Spleen (tissue), 11 donors: Measurements from ENCODE around the gene GPR142. TPM values are rescaled to one million over a fixed set of nuclear protein-coding genes. Genes with fewer than 3 reads are reported as not detected.

Experiments
- DNase-seq: peaks from one replicate; pipeline ENCODE4 v3.0.0-alpha.2; 2020
- H3K27ac ChIP-seq, 8 donors: fragments of 200-600 bp; sonication (generic) in 7 of 8; 1 replicate in 4 of 8; 2 replicates in 4 of 8; pipeline versions ENCODE4 v1.5.0 to v1.8.0; 2016 to 2021; ENCODE audit warnings: inconsistent platforms in 4 of 8, mild to moderate bottlenecking in 4 of 8, moderate library complexity in 1 of 8
- H3K27me3 ChIP-seq, 7 donors: fragments of 200-600 bp; sonication (generic) in 6 of 7; replicated peaks in 1 of 7; 1 replicate in 4 of 7; 2 replicates in 3 of 7; pipeline versions ENCODE4 v1.5.0 to v1.8.0; 2016 to 2021; ENCODE audit warnings: inconsistent platforms in 3 of 7, mild to moderate bottlenecking in 1 of 7
- H3K36me3 ChIP-seq, 6 donors: fragments of 200-600 bp; sonication (generic) in 5 of 6; 1 replicate in 4 of 6; 2 replicates in 2 of 6; pipeline versions ENCODE4 v1.5.0 to v1.8.0; 2016 to 2021; ENCODE audit warnings: inconsistent platforms in 2 of 6
- H3K4me1 ChIP-seq, 6 donors: fragments of 200-600 bp; sonication (generic) in 5 of 6; 1 replicate in 3 of 6; 2 replicates in 3 of 6; pipeline versions ENCODE4 v1.5.0 to v1.8.0; 2016 to 2021; ENCODE audit warnings: inconsistent platforms in 3 of 6
- H3K4me3 ChIP-seq, 8 donors: fragments of 200-600 bp; sonication (generic) in 7 of 8; 1 replicate in 4 of 8; 2 replicates in 4 of 8; pipeline versions ENCODE4 v1.5.0 to v1.8.0; 2016 to 2021; ENCODE audit warnings: inconsistent platforms in 4 of 8, mild to moderate bottlenecking in 4 of 8, moderate library complexity in 2 of 8
- H3K9me3 ChIP-seq, 8 donors: fragments of 200-600 bp; sonication (generic) in 7 of 8; 1 replicate in 4 of 8; 2 replicates in 4 of 8; pipeline versions ENCODE4 v1.5.0 to v1.8.0; 2016 to 2021; ENCODE audit warnings: inconsistent platforms in 4 of 8
- POLR2A ChIP-seq, 3 donors: fragments of 450-650 bp; IDR thresholded peaks; one replicate each; pipeline ENCODE4 v1.5.1; 2017; ENCODE audit warnings: antibody characterized with exemption in 3 of 3, mild to moderate bottlenecking in 1 of 3
- POLR2AphosphoS5 ChIP-seq, 3 donors: sonication (generic); formaldehyde crosslinking; IDR thresholded peaks; one replicate each; pipeline ENCODE4 v1.5.1; 2017; ENCODE audit warnings: antibody characterized with exemption in 3 of 3
- WGBS, 5 donors: extraction: QIAGEN DNeasy Blood & Tissue Kit in 3 of 5; methylation state at CpG; one replicate each; pipeline versions ENCODE4 v1.1.5 to v1.1.7; 2013 to 2018; 5-methylcytosine and 5-hydroxymethylcytosine counted together
- intact Hi-C: fragments of 100-400 bp; cut with DNase I; formaldehyde crosslinking; loops from one replicate; pipeline ENCODE4 v1.15.0; 2023; ENCODE audit warnings: low total_unique reads
- polyA plus RNA-seq, 3 donors: library from polyadenylated mRNA; stranded (reverse); fragments of 200-250 nt; gene quantifications; one replicate each; pipeline ENCODE4 v1.2.1, GENCODE V29; 2013
- total RNA-seq, 7 donors: library from RNA; depleted of rRNA in 3 of 7; stranded (reverse); fragments of >200 nt in 3 of 7; fragmentation: NEBNext Ultra II Directional in 4 of 7; extraction: Animal tissue kit (Norgen Biotek cat#: 25700) in 4 of 7; gene quantifications; one replicate each; pipeline versions ENCODE4 v1.1.0 to v1.2.1, GENCODE V29; 2016 to 2021
- TF ChIP-seq, protein P1 (sequence below), 11 experiments: fragments of 200-600 bp in 7 of 11; fragments of 450-650 bp in 4 of 11; sonication (generic) in 4 of 11; IDR thresholded peaks in 8 of 11; conservative IDR thresholded peaks in 3 of 11; 1 replicate in 7 of 11; 2 replicates in 4 of 11; pipeline versions ENCODE4 v1.4.0 to v1.8.0; 2016 to 2021; ENCODE audit warnings: antibody characterized with exemption in 11 of 11, inconsistent platforms in 4 of 11, mild to moderate bottlenecking in 1 of 11
- donor health status: healthy with polysubstance abuse.
- donor health status: DM: no; HTN: no; CAD: no; lungs with moderate emphysema.
- donor health status: DM: no; HTN: no; CAD: no.
- donor health status: Bipolar disorder and iron deficiency.
- donor health status: healthy.
- donor health status: DM: no; HTN: no; CAD: no.
- donor health status: DM: yes; HTN: yes; CAD: no.

Gene GPR142
- total and polyA plus RNA-seq, 10 donors: 0.09 to 3.1 (median 1.7) TPM

DNA sequence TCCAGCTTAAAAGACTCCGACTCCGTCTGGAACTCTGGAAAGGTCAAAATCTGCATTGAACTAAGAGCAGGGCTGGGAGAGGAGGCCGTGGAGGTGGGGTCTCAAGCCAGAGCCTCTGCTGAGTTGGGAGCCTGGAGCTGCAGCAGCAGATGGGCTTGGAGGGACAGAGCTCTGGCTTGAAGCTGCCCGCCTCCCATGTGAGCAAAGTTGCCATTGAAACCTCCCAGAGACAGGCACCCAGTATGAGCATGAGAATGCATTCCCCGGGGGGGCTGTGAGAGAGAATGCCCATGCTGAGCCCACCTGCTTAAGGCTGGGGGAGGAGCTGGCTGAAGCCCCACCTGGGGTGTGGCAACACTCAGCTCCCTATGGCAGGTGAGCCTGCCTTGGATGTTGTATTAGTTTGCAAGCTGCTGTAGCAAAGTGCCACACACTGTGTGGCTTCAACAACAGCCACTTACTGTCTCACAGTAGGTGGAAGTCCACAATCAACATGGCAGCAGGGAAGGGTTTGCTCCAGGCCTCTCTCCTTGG is 31.7 kb upstream of the GPR142 start:
- Histone ChIP-seq H3K27ac (no peak overlapping the region), H3K4me1 (peaks cover 0 to 32% (median 10%) of the 10 kb centered on the region in 6 donors), H3K36me3 (no peaks in the 10 kb centered on the region), H3K27me3 (peaks cover 0 to 30% (median 0%) of the 10 kb centered on the region in 7 donors), H3K9me3 (no peaks in the 10 kb centered on the region), H3K4me3 (no peak overlapping the region)
- intact Hi-C loops: no loop called here
- no peak for DNase-seq
- WGBS, 5 donors: 81 to 94% (median 92%) methylated on average over 4 to 5 of the region's 5 CpGs
- TF ChIP-seq POLR2A (IDR thresholded peaks at IDR 0.05) (no peak), POLR2AphosphoS5 (IDR thresholded peaks at IDR 0.05) (no peak)
- TF ChIP-seq, protein P1, sequence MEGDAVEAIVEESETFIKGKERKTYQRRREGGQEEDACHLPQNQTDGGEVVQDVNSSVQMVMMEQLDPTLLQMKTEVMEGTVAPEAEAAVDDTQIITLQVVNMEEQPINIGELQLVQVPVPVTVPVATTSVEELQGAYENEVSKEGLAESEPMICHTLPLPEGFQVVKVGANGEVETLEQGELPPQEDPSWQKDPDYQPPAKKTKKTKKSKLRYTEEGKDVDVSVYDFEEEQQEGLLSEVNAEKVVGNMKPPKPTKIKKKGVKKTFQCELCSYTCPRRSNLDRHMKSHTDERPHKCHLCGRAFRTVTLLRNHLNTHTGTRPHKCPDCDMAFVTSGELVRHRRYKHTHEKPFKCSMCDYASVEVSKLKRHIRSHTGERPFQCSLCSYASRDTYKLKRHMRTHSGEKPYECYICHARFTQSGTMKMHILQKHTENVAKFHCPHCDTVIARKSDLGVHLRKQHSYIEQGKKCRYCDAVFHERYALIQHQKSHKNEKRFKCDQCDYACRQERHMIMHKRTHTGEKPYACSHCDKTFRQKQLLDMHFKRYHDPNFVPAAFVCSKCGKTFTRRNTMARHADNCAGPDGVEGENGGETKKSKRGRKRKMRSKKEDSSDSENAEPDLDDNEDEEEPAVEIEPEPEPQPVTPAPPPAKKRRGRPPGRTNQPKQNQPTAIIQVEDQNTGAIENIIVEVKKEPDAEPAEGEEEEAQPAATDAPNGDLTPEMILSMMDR (IDR thresholded peaks at IDR 0.05 in 8 of 11, conservative IDR thresholded peaks at IDR 0.05 in 3 of 11): no peak

DNA sequence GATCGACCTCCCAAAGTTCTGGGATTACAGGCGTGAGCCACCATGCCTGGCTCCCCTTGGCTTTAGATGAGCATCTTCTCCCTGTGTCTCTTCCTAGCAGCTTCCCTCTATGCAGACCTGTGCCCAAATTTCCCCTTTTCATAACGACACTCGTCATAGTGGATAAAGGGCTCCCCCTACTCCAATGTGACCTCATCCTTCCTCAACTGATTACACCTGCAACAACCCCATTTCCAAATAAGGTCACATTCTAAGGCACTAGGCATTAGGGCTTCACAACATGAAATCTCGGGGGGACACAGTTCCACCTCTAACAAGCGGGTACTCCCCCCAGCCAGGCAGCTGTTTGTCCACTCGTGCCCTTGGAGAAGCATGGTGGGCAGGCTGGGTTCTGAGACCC is 31.0 kb upstream of the GPR142 start:
- no peak overlapping the region for H3K27ac ChIP-seq
- peaks cover 0 to 37% (median 12%) of the 10 kb centered on the region in 6 donors for H3K4me1 ChIP-seq
- 70 to 77% (median 72%) methylated on average over 7 of the region's 7 CpGs for WGBS, 5 donors
- no peaks in the 10 kb centered on the region for H3K9me3 ChIP-seq
- no peak for DNase-seq
- peaks cover 0 to 30% (median 0%) of the 10 kb centered on the region in 7 donors for H3K27me3 ChIP-seq
- TF ChIP-seq, protein P1 (IDR thresholded peaks at IDR 0.05 in 8 of 11, conservative IDR thresholded peaks at IDR 0.05 in 3 of 11): no peak
- intact Hi-C loops: no loop called here
- H3K4me3 ChIP-seq: no peak overlapping the region
- H3K36me3 ChIP-seq: no peaks in the 10 kb centered on the region

DNA sequence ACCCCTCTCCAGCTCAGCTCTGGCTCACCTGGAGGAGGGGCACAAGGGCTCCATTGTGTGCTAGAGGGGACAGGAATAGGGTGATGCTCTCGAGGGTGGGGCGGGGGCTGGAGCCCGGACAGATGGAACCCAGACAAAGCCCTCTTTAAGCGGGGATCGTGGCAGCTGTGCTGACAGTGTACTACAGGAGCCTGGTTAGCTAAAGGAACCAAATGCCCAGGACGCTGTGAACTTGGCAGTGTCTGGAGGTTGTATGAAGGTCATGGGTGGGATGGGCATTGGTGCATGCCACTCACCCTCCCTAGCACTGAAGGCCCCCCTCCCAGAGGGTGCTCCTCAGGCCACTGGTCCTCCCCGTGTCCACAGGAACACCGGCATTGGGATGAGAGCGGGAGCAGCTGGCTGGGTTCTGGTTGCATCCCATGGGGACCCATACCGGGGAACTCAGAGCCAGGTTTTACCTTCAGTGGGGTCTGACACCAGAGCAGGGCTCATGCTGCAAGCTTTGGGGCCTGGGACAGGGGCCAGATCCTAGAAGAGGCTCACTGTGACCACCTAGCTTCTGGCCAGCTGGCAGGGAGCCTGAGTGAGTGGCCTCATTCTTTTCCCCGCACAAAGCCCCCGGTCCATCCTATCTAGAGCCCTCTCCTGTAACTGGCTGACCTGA is 29.3 kb upstream of the GPR142 start:
- 70 to 88% (median 79%) methylated on average over 11 to 12 of the region's 12 CpGs for WGBS, 5 donors
- H3K36me3 ChIP-seq: no peaks in the 10 kb centered on the region
- TF ChIP-seq POLR2A (IDR thresholded peaks at IDR 0.05) (no peak), POLR2AphosphoS5 (IDR thresholded peaks at IDR 0.05) (no peak)
- TF ChIP-seq, protein P1 (IDR thresholded peaks at IDR 0.05 in 8 of 11, conservative IDR thresholded peaks at IDR 0.05 in 3 of 11): no peak
- no peak overlapping the region for H3K4me3 ChIP-seq
- peaks cover 0 to 40% (median 0%) of the 10 kb centered on the region in 7 donors for H3K27me3 ChIP-seq
- no peaks in the 10 kb centered on the region for H3K9me3 ChIP-seq
- DNase-seq: no peak
- intact Hi-C loops: no loop called here
- H3K4me1 ChIP-seq: peaks cover 0 to 46% (median 8%) of the 10 kb centered on the region in 6 donors
- H3K27ac ChIP-seq: no peak overlapping the region

DNA sequence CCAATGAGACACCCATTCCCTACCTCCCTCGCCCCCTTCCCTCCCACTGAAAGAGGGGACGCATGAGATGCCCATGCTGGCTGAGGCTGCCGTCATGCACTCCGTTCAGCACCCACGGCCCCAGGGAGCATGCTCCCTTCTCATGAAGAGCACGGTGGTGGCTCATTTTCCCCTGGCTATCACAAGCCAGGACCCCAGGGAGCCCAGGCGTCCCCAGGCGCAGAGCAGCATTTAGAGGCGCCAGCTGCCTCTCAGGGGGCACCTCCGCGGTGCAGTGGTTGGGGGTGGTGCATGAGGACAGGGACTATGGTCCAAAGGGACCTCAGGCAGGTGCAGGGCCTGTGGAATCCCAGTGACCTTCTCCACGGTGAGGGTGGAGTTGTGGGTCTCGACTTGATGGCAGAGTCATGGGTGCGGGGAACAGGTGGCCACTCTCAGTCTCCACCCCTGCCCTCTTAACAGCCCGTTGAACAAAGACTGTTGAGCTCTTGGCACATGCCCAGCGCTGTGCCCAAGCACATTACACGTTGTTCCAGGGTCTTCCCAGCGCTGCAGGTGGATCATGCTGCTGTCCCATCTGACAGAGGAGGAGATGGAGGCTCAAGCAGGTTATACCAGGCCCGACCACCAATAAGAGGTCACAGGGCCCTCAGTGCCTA is 27.6 kb upstream of the GPR142 start:
- Histone ChIP-seq H3K9me3 (no peaks in the 10 kb centered on the region), H3K27me3 (peaks cover 0 to 48% (median 0%) of the 10 kb centered on the region in 7 donors), H3K36me3 (no peaks in the 10 kb centered on the region), H3K27ac (no peak overlapping the region), H3K4me1 (peaks cover 0 to 61% (median 20%) of the 10 kb centered on the region in 6 donors), H3K4me3 (no peak overlapping the region)
- no peak for DNase-seq
- intact Hi-C loops: no loop called here
- 67 to 89% (median 83%) methylated on average over 11 to 19 of the region's 19 CpGs for WGBS, 5 donors
- TF ChIP-seq, protein P1 (IDR thresholded peaks at IDR 0.05 in 8 of 11, conservative IDR thresholded peaks at IDR 0.05 in 3 of 11): no peak
- no peak for TF ChIP-seq POLR2AphosphoS5 (IDR thresholded peaks at IDR 0.05)
